OCI-LY7 (cell line): ENCODE results near the gene TXNL4A. TPM values are rescaled to one million over a fixed set of nuclear protein-coding genes. Genes with fewer than 3 reads are reported as not detected.

ENCODE experiments used
- BruUV-seq: library from RNA; stranded (reverse); fragments of 400-500 nt; replicated peaks from 2 replicates; lab custom pipeline; 2021; lab: Mats Ljungman, UMichigan
- CTCF ChIA-PET: fragments of 300-600 bp; sonication (Branson Sonifier 250); formaldehyde crosslinking; loops from one replicate; lab custom pipeline; 2022; ENCODE audit warnings: antibody characterized with exemption; ENCODE audit not compliant: unreplicated experiment; lab: Charles Lee
- POLR2A ChIA-PET: fragments of 300-600 bp; sonication (Branson Sonifier 250); formaldehyde crosslinking; loops from one replicate; lab custom pipeline; 2022; ENCODE audit warnings: antibody characterized with exemption; lab: Charles Lee
- DNase-seq: peaks from one replicate; pipeline ENCODE4 v3.0.0-alpha.2; 2015; ENCODE audit warnings: low spot score
- H2AFZ ChIP-seq: fragments of 200-600 bp; sonication (generic), shearing (Covaris generic); 2 replicates; pipeline ENCODE4 v1.6.1; 2014; ENCODE audit warnings: mild to moderate bottlenecking, antibody characterized with exemption, low read length, moderate library complexity
- H3K27ac ChIP-seq: fragments of 200-600 bp; sonication (generic); 2 replicates; pipeline ENCODE4 v1.5.1; 2014; ENCODE audit warnings: mixed run types, low read depth, mild to moderate bottlenecking, moderate library complexity, low read length, inconsistent platforms; ENCODE audit not compliant: poor library complexity, severe bottlenecking
- H3K36me3 ChIP-seq: fragments of 200-600 bp; sonication (generic); 2 replicates; pipeline ENCODE4 v1.6.1; 2014; ENCODE audit warnings: mild to moderate bottlenecking, antibody characterized with exemption, low read length, moderate library complexity, mixed read lengths; ENCODE audit not compliant: insufficient read depth
- H3K4me1 ChIP-seq: fragments of 200-600 bp; sonication (generic); 2 replicates; pipeline ENCODE4 v1.5.1; 2014; ENCODE audit warnings: mild to moderate bottlenecking, low read length; ENCODE audit not compliant: insufficient read depth, poor library complexity, severe bottlenecking
- H3K4me2 ChIP-seq: fragments of 200-600 bp; sonication (generic); 2 replicates; pipeline ENCODE4 v1.6.1; 2014; ENCODE audit warnings: mild to moderate bottlenecking, low read length
- H3K4me3 ChIP-seq: fragments of 200-600 bp; sonication (generic); 2 replicates; pipeline ENCODE4 v1.5.1; 2014; ENCODE audit warnings: mild to moderate bottlenecking, low read depth, low read length; ENCODE audit not compliant: poor library complexity, severe bottlenecking
- H3K79me2 ChIP-seq: fragments of 200-600 bp; sonication (generic); 2 replicates; pipeline ENCODE4 v1.6.1; 2016; ENCODE audit warnings: low read depth, mild to moderate bottlenecking, low read length, moderate library complexity, mixed read lengths; ENCODE audit not compliant: insufficient read depth
- H3K9me2 ChIP-seq: fragments of 200-600 bp; sonication (generic); 2 replicates; pipeline ENCODE4 v1.6.1; 2016; ENCODE audit warnings: mild to moderate bottlenecking, low read length, mixed read lengths; ENCODE audit not compliant: insufficient read depth
- H3K9me3 ChIP-seq: fragments of 200-600 bp; sonication (generic); 2 replicates; pipeline ENCODE4 v1.6.1; 2014; ENCODE audit warnings: mild to moderate bottlenecking, mixed run types, low read length, mixed read lengths
- H4K20me1 ChIP-seq: fragments of 200-600 bp; sonication (generic); 2 replicates; pipeline ENCODE4 v1.6.1; 2014; ENCODE audit warnings: mild to moderate bottlenecking, antibody characterized with exemption, low read length, moderate library complexity, mixed read lengths; ENCODE audit not compliant: insufficient read depth
- EZH2phosphoT487 ChIP-seq: fragments of 200-600 bp; sonication (generic); IDR thresholded peaks from 2 replicates; pipeline ENCODE4 v1.6.1; 2018; ENCODE audit warnings: low read depth, borderline replicate concordance, mild to moderate bottlenecking, mixed run types, antibody characterized with exemption, low read length, moderate library complexity, mixed read lengths
- intact Hi-C: fragments of 100-400 bp; cut with micrococcal nuclease; formaldehyde crosslinking; loops from one replicate; pipeline ENCODE4 v1.10.0; 2022; ENCODE audit not compliant: unreplicated experiment
- total RNA-seq, 2 experiments: library from RNA; depleted of rRNA in 1 of 2; stranded (reverse); fragments of >200 nt in 1 of 2; shearing (Covaris generic) in 1 of 2; gene quantifications; 2 replicates each; pipeline ENCODE4 v1.2.3, GENCODE V29; 2014 to 2022
- TF ChIP-seq, protein P1 (sequence below): fragments of 200-600 bp; sonication (generic); conservative IDR thresholded peaks from 2 replicates; pipeline ENCODE4 v1.5.1; 2014; ENCODE audit warnings: mild to moderate bottlenecking, antibody characterized with exemption, low read length, moderate library complexity, mixed read lengths

Gene TXNL4A
- total RNA-seq, 2 experiments from 2014 or later = 44.7 to 91.4 TPM

DNA sequence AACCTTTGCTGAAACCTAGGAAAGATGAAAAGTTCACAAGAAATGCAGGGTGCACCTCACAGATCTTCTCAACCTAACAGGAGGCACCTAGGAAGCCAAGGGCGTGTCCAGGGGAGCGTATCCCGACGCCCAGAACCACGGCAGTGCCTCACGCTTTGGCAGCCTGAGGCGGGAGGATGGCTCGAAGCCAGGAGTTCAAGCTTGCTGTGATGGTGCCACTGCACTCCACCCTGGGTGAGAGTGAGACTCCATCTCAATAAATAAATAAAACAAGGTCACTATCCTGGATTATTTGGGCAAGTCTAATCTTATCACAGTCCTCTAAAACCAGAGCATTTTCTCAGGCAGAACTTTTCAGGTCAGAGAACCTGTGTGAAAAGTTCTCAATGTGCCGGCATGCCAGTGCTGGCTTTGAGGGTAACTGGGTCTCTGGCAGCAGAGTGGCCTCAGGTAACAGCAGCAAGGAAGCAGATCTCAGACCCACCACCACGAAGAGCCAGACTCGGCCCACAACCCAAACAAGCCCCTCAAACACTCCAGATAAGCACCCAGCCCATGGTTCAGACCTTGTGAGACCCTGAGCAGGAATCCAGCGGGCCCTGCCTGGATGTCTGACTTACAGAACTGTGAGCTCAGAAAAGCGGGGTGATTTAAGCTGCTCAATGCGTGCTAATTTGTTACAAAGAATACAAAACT, 12.2 kb downstream of the TXNL4A start:
- Histone ChIP-seq H3K4me2 (no peak overlapping the region), H4K20me1 (peaks cover 12% of the 10 kb centered on the region), H3K9me2 (no peaks in the 10 kb centered on the region), H3K9me3 (no peaks in the 10 kb centered on the region), H3K4me3 (no peak overlapping the region), H3K36me3 (peaks cover 68% of the 10 kb centered on the region), H3K4me1 (no peaks in the 10 kb centered on the region), H3K79me2 (peaks cover 63% of the 10 kb centered on the region), H3K27ac (no peak overlapping the region), H2AFZ (no peak overlapping the region)
- ChIA-PET POLR2A (interaction anchor here (1.3 to 1.6 kb wide), 2 partner anchors 9 to 11 kb away, joined by 4 read pairs; no protein-coding TSS in a partner anchor), CTCF (no interaction called here)
- no TSS peak for BruUV-seq
- intact Hi-C loops = no loop called here
- no peak for DNase-seq
- no peak for TF ChIP-seq EZH2phosphoT487
- TF ChIP-seq, protein P1, sequence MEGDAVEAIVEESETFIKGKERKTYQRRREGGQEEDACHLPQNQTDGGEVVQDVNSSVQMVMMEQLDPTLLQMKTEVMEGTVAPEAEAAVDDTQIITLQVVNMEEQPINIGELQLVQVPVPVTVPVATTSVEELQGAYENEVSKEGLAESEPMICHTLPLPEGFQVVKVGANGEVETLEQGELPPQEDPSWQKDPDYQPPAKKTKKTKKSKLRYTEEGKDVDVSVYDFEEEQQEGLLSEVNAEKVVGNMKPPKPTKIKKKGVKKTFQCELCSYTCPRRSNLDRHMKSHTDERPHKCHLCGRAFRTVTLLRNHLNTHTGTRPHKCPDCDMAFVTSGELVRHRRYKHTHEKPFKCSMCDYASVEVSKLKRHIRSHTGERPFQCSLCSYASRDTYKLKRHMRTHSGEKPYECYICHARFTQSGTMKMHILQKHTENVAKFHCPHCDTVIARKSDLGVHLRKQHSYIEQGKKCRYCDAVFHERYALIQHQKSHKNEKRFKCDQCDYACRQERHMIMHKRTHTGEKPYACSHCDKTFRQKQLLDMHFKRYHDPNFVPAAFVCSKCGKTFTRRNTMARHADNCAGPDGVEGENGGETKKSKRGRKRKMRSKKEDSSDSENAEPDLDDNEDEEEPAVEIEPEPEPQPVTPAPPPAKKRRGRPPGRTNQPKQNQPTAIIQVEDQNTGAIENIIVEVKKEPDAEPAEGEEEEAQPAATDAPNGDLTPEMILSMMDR = no peak

DNA sequence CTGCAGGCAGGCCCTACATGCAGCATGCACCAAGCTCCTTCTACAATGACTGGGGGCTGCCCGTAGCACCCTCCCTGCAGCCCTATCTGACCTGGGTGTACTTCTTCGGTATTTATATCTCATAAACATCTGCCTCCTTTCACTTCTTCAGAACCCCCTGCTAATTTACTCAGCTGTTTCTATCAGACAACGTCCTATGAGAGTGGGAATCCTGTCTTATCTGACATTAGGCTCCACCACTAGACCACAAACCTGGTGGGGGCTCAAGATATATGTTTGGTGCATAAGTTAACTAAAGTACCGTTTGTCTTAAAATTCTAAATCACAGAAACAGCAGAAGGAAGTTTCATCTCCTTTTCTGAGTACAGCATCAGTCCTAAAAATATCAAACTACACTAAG, 13.3 kb downstream of the TXNL4A start:
- no peak overlapping the region for H3K4me2 ChIP-seq
- BruUV-seq = no TSS peak
- H3K79me2 ChIP-seq = peaks cover 52% of the 10 kb centered on the region
- H3K4me1 ChIP-seq = no peaks in the 10 kb centered on the region
- H3K9me2 ChIP-seq = no peaks in the 10 kb centered on the region
- peaks cover 76% of the 10 kb centered on the region for H3K36me3 ChIP-seq
- POLR2A ChIA-PET = interaction anchor here (0.5 kb wide), 1 partner anchor 20 kb away, joined by 4 read pairs; no protein-coding TSS in a partner anchor
- CTCF ChIA-PET = no interaction called here
- TF ChIP-seq, protein P1 = no peak
- TF ChIP-seq EZH2phosphoT487 = no peak
- H2AFZ ChIP-seq = no peak overlapping the region
- no peak overlapping the region for H3K27ac ChIP-seq
- no peak for DNase-seq
- no peaks in the 10 kb centered on the region for H3K9me3 ChIP-seq
- H3K4me3 ChIP-seq = no peak overlapping the region
- peaks cover 7% of the 10 kb centered on the region; the same call in 1 of the 2 replicates for H4K20me1 ChIP-seq
- intact Hi-C loops = no loop called here

DNA sequence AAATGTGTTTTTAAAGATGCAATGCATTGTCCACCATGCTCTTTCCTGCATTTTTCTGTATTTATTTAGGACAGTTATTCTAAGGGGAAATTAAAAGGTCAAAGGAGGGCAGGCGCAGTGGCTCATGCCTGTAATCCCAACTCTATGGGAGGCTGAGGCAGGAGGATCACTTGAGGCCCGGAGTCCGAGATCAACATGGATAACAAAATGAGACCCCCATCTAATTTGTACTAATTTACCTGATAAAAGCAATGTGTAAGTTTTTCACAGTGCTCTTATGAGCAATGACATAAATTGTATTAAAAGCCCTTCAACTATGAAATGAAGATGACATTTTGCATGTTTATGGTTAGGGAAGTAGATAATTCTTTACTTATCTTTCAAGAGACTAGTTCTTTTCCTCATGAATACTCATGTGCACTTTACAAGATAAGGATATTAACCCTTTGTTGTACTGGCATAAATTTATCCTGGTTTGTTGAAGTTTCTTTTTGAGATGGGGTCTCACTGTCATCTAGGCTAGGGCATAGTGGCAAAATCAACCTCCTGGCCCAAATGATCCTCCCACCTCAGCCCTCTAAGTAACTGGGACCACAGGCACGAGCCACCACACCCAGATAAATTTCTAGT, 14.2 kb downstream of the TXNL4A start:
- BruUV-seq = no TSS peak
- Histone ChIP-seq H3K27ac (no peak overlapping the region), H3K9me2 (no peaks in the 10 kb centered on the region), H3K79me2 (peaks cover 43% of the 10 kb centered on the region), H3K4me1 (no peaks in the 10 kb centered on the region), H3K9me3 (no peaks in the 10 kb centered on the region), H4K20me1 (peaks cover 6% of the 10 kb centered on the region; the same call in 1 of the 2 replicates), H2AFZ (no peak overlapping the region), H3K36me3 (peaks cover 70% of the 10 kb centered on the region), H3K4me3 (no peak overlapping the region), H3K4me2 (no peak overlapping the region)
- ChIA-PET CTCF (no interaction called here), POLR2A (no interaction called here)
- intact Hi-C loops = no loop called here
- no peak for DNase-seq
- TF ChIP-seq EZH2phosphoT487 = no peak
- TF ChIP-seq, protein P1 = no peak
